WTC11 (cell line): Measurements from ENCODE around the gene ERVMER34-1.

Experiments used
- AR ChIP-seq: fragments of 250-450 bp; sonication (Bioruptor Pico); IDR thresholded peaks from 2 replicates; pipeline ENCODE4 v1.9.0; 2021; ENCODE audit warnings: mild to moderate bottlenecking
- ATF1 ChIP-seq: sonication (generic); formaldehyde crosslinking; IDR thresholded peaks from 2 replicates; pipeline ENCODE4 v1.8.1; 2023; ENCODE audit warnings: mild to moderate bottlenecking, moderate library complexity, missing genetic modification reagents
- ATF3 ChIP-seq: sonication (generic); formaldehyde crosslinking; conservative IDR thresholded peaks from 2 replicates; pipeline ENCODE4 v1.8.1; 2022; ENCODE audit warnings: mild to moderate bottlenecking, missing genetic modification reagents
- CTCF ChIP-seq: fragments of 200-600 bp; IDR thresholded peaks from 2 replicates; pipeline ENCODE4 v1.8.0; 2022; ENCODE audit warnings: antibody characterized with exemption
- E2F5 ChIP-seq: sonication (generic); formaldehyde crosslinking; IDR thresholded peaks from 2 replicates; pipeline ENCODE4 v1.8.1; 2022; ENCODE audit warnings: mild to moderate bottlenecking, moderate library complexity, missing genetic modification reagents
- IRF2 ChIP-seq: sonication (generic); formaldehyde crosslinking; IDR thresholded peaks from 2 replicates; pipeline ENCODE4 v1.8.0; 2022; ENCODE audit warnings: low read depth, missing genetic modification reagents, borderline replicate concordance
- SMAD3 ChIP-seq: sonication (generic); formaldehyde crosslinking; IDR thresholded peaks from 2 replicates; pipeline ENCODE4 v1.8.0; 2022; ENCODE audit warnings: missing genetic modification reagents, mild to moderate bottlenecking, borderline replicate concordance
- ZNF416 ChIP-seq: fragments of 250-450 bp; sonication (Bioruptor Pico); IDR thresholded peaks from 2 replicates; pipeline ENCODE4 v1.9.0; 2021; ENCODE audit warnings: mild to moderate bottlenecking, inconsistent platforms

- TF ChIP-seq ATF3 (CRISPR knock-in tag) (no peak), IRF2 (CRISPR knock-in tag) (no peak), SMAD3 (CRISPR knock-in tag) (no peak), E2F5 (CRISPR knock-in tag) (no peak), CTCF (no peak), AR (no peak), ATF1 (CRISPR knock-in tag) (no peak), ZNF416 (CRISPR knock-in tag) (no peak)
Measured at GRCh38 chr4:52694936-52695335, 56.3 kb downstream of the ERVMER34-1 start.
